Lung (tissue), 12 donors: ENCODE data around the gene BCAS1. TPM values are rescaled to one million over a fixed set of nuclear protein-coding genes. Genes with fewer than 3 reads are reported as not detected.

Experiments
- ATAC-seq: fragments of 200-7000 bp; cut with Tn5 transposase; one replicate; pipeline ENCODE4 v1.9.1; 2020; ENCODE audit warnings: moderate number of reproducible peaks; ENCODE audit not compliant: insufficient read depth, low FRiP score
- DNase-seq, 3 donors: peaks; one replicate each; pipeline ENCODE4 v3.0.0-alpha.2; 2013 to 2017
- H3K27ac ChIP-seq, 2 donors: one replicate each; pipeline ENCODE4 v1.5.1; 2013; ENCODE audit warnings: mild to moderate bottlenecking in 2 of 2, moderate library complexity in 2 of 2, control low read depth in 1 of 2, inconsistent platforms in 1 of 2, low read depth in 1 of 2, low read length in 1 of 2
- H3K27me3 ChIP-seq, 3 donors: one replicate each; pipeline ENCODE4 v1.5.1; 2013; ENCODE audit warnings: low read length in 2 of 3; ENCODE audit not compliant: control insufficient read depth in 3 of 3, insufficient read depth in 3 of 3
- H3K36me3 ChIP-seq, 4 donors: one replicate each; pipeline ENCODE4 v1.5.1; 2013; ENCODE audit warnings: low read length in 4 of 4, mild to moderate bottlenecking in 1 of 4, moderate library complexity in 1 of 4; ENCODE audit not compliant: control insufficient read depth in 4 of 4, insufficient read depth in 4 of 4
- H3K4me1 ChIP-seq, 5 donors: one replicate each; pipeline ENCODE4 v1.5.1; 2013; ENCODE audit warnings: low read length in 5 of 5, mild to moderate bottlenecking in 2 of 5, moderate library complexity in 1 of 5; ENCODE audit not compliant: control insufficient read depth in 5 of 5, insufficient read depth in 5 of 5
- H3K4me3 ChIP-seq: one replicate; pipeline ENCODE4 v1.5.1; 2013; ENCODE audit warnings: mild to moderate bottlenecking, control low read depth, moderate library complexity
- H3K9ac ChIP-seq, 2 donors: one replicate each; pipeline ENCODE4 v1.5.1; 2013; ENCODE audit warnings: low read length in 2 of 2, control low read depth in 1 of 2; ENCODE audit not compliant: insufficient read depth in 1 of 2
- H3K9me3 ChIP-seq, 4 donors: one replicate each; pipeline ENCODE4 v1.5.1; 2013; ENCODE audit warnings: low read length in 3 of 4, mild to moderate bottlenecking in 1 of 4, moderate library complexity in 1 of 4; ENCODE audit not compliant: control insufficient read depth in 4 of 4, insufficient read depth in 3 of 4
- whole genome bisulfite sequencing, 2 donors: extraction: QIAGEN DNeasy Blood & Tissue Kit; methylation state at CpG; one replicate each; pipeline ENCODE4 v1.1.7; 2013; 5-methylcytosine and 5-hydroxymethylcytosine counted together
- polyA plus RNA-seq, 2 donors: library from polyadenylated mRNA; stranded (reverse); fragments of 200-250 nt; gene quantifications; one replicate each; pipeline ENCODE4 v1.2.1, GENCODE V29; 2013
- total RNA-seq, 2 donors: library from RNA; depleted of rRNA in 1 of 2; stranded (reverse); fragments of >200 nt in 1 of 2; gene quantifications; one replicate each; pipeline ENCODE4 v1.2.1, GENCODE V29; 2014 to 2021
- TF ChIP-seq, protein P1 (sequence below): IDR thresholded peaks from 2 replicates; pipeline ENCODE4 v1.5.1; 2012; ENCODE audit warnings: mild to moderate bottlenecking; ENCODE audit errors: control extremely low read depth, extremely low read depth
- donor health status: control.
- donor health status: control.
- donor health status: Bipolar disorder and iron deficiency.
- donor health status: healthy.
- donor health status: DM: yes; HTN: yes; CAD: no.

Gene BCAS1
- total and polyA plus RNA-seq, 4 donors, result 1.2 to 4.0 (median 2.3) TPM

DNA sequence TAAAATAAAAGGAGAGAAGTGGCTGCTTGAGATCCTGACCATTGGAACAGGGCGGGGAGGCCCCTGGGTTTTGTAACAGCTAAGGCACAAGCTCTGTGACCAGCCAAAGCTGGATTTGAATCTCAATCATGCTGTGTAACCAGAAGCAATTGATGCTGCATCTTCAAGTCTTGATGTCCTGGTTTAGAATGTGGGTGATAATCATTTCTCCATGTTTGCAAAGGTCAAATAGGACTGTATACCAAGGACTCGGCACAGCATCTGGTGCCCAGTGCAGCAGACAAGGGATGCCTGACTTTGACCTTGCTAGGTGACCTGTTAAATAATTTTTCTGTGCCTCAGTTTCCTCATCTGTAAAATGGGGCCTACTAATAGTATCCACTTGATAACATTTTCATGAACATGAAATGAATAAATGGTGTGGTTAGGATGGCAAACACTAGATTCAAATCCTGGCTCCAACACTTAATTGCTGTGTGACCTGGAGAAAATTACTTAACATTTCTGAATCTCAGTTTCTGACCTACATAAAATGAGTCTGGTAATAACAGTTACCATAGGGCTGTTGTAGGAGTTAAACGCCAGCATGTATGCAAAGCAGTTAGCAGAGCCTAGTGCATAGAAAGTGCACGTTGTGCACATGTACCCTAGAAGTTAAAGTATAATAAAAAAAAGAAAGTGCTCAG is 46.3 kb upstream of the BCAS1 start:
- no peak for ATAC-seq
- H3K27ac ChIP-seq, result no peak overlapping the region
- H3K4me1 ChIP-seq, result peaks cover 0 to 9% (median 5%) of the 10 kb centered on the region in 5 donors
- no peaks in the 10 kb centered on the region for H3K36me3 ChIP-seq
- H3K9me3 ChIP-seq, result peaks cover 0 to 3% (median 0%) of the 10 kb centered on the region in 4 donors
- no peak overlapping the region for H3K9ac ChIP-seq
- TF ChIP-seq, protein P1, sequence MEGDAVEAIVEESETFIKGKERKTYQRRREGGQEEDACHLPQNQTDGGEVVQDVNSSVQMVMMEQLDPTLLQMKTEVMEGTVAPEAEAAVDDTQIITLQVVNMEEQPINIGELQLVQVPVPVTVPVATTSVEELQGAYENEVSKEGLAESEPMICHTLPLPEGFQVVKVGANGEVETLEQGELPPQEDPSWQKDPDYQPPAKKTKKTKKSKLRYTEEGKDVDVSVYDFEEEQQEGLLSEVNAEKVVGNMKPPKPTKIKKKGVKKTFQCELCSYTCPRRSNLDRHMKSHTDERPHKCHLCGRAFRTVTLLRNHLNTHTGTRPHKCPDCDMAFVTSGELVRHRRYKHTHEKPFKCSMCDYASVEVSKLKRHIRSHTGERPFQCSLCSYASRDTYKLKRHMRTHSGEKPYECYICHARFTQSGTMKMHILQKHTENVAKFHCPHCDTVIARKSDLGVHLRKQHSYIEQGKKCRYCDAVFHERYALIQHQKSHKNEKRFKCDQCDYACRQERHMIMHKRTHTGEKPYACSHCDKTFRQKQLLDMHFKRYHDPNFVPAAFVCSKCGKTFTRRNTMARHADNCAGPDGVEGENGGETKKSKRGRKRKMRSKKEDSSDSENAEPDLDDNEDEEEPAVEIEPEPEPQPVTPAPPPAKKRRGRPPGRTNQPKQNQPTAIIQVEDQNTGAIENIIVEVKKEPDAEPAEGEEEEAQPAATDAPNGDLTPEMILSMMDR, result no peak
- H3K4me3 ChIP-seq, result no peak overlapping the region
- DNase-seq, result no peak
- H3K27me3 ChIP-seq, result no peaks in the 10 kb centered on the region
- WGBS, 2 donors, result 91 to 95% methylated on average over 4 of the region's 4 CpGs

- no peak overlapping the region for H3K4me3 ChIP-seq
- peak overlapping the region in 1 of 2 donors; percentile 32 for H3K27ac ChIP-seq
- H3K27me3 ChIP-seq, result no peaks in the 10 kb centered on the region
- TF ChIP-seq, protein P1, result no peak
- DNase-seq, result peak in 2 of 3 donors; percentile 21 to 58
- H3K9me3 ChIP-seq, result peaks cover 0 to 3% (median 0%) of the 10 kb centered on the region in 4 donors
- no peak for ATAC-seq
- peaks cover 0 to 9% (median 5%) of the 10 kb centered on the region in 5 donors for H3K4me1 ChIP-seq
- H3K9ac ChIP-seq, result no peak overlapping the region
- no peaks in the 10 kb centered on the region for H3K36me3 ChIP-seq
- WGBS, 2 donors, result 49 to 71% methylated on average over 15 of the region's 15 CpGs
Observed at GRCh38 chr20:54115172-54115854, 44.9 kb upstream of the BCAS1 start.

GRCh38 chr20:54114109-54114508 is 43.7 kb upstream of the BCAS1 start:
- H3K9me3 ChIP-seq, result peaks cover 0 to 3% (median 0%) of the 10 kb centered on the region in 4 donors
- peaks cover 0 to 9% (median 5%) of the 10 kb centered on the region in 5 donors for H3K4me1 ChIP-seq
- H3K36me3 ChIP-seq, result no peaks in the 10 kb centered on the region
- no peak overlapping the region for H3K9ac ChIP-seq
- DNase-seq (no peak), ATAC-seq (no peak)
- H3K4me3 ChIP-seq, result no peak overlapping the region
- TF ChIP-seq, protein P1, result no peak
- 58% methylated on average over 2 of the region's 2 CpGs for WGBS, 2 donors
- no peaks in the 10 kb centered on the region for H3K27me3 ChIP-seq
- H3K27ac ChIP-seq, result no peak overlapping the region
